ENCODE results near the gene PDE6G.

The PDE6G gene

GRCh38 chr17:81700353-81701287 lies 44.3 kb upstream of the PDE6G start:
- no peak for FAIRE-seq
- no peak for DNase-seq (ENCODE audit: insufficient read length, low spot score)

GRCh38 chr17:81697261-81698044 lies 41.1 kb upstream of the PDE6G start:
- FAIRE-seq (no peak), DNase-seq (ENCODE audit: insufficient read length, low spot score) (no peak)
- TF ChIP-seq CTCF (IDR thresholded peaks at IDR 0.05; ENCODE audit: insufficient read depth, missing control alignments): no peak

More at GRCh38 chr17:81700353-81701287, 44.3 kb upstream of the PDE6G start:
- TF ChIP-seq CTCF (IDR thresholded peaks at IDR 0.05; ENCODE audit: insufficient read depth, missing control alignments): no peak

GRCh38 chr17:81696218-81696941 lies 40.0 kb upstream of the PDE6G start:
- no peak for DNase-seq (ENCODE audit: insufficient read length, low spot score)
- TF ChIP-seq CTCF (IDR thresholded peaks at IDR 0.05; ENCODE audit: insufficient read depth, missing control alignments): no peak
- no peak for FAIRE-seq

GRCh38 chr17:81695801-81696200 lies 39.5 kb upstream of the PDE6G start:
- FAIRE-seq: no peak
- no peak for TF ChIP-seq CTCF (IDR thresholded peaks at IDR 0.05; ENCODE audit: insufficient read depth, missing control alignments)
- DNase-seq (ENCODE audit: insufficient read length, low spot score): no peak

- TF ChIP-seq CTCF (IDR thresholded peaks at IDR 0.05; ENCODE audit: insufficient read depth, missing control alignments): no peak
- FAIRE-seq (no peak), DNase-seq (ENCODE audit: insufficient read length, low spot score) (no peak)
Measured at GRCh38 chr17:81695211-81695610, 38.9 kb upstream of the PDE6G start.

- TF ChIP-seq CTCF (IDR thresholded peaks at IDR 0.05; ENCODE audit: insufficient read depth, missing control alignments): no peak
- DNase-seq (ENCODE audit: insufficient read length, low spot score): no peak
- no peak for FAIRE-seq
Measured at GRCh38 chr17:81694810-81695209, 38.5 kb upstream of the PDE6G start.
